GM21619 (cell line): Measurements from ENCODE around the gene CDIPT.

ENCODE experiments used
- ATAC-seq: cut with Tn5 transposase; IDR thresholded peaks from one replicate; pipeline ENCODE4 v1.9.1; 2021; ENCODE audit not compliant: unreplicated experiment

Gene CDIPT

GRCh38 chr16:29811896-29812665, 50.9 kb downstream of the CDIPT start, which contains the start of gene PRRT2:
Gene PRRT2, plus strand, starts transcription at chr16:29812193. Its CDS starts 862 bp downstream, at chr16:29813055.
- no peak for ATAC-seq

GRCh38 chr16:29811170-29811895, 51.7 kb downstream of the CDIPT start:
- ATAC-seq = no peak

- ATAC-seq = no peak
Observed at GRCh38 chr16:29810699-29811169, 52.3 kb downstream of the CDIPT start.

- no peak for ATAC-seq
Observed at GRCh38 chr16:29809850-29810698, 53.0 kb downstream of the CDIPT start.

- ATAC-seq = no peak
Observed at GRCh38 chr16:29809031-29809747, 53.8 kb downstream of the CDIPT start.
